GM12875 (cell line): ENCODE results near the gene SLC2A1.
A peak's percentile ranks its signal among the peaks of the same experiment; 100 is the strongest.

Source experiments
- H3K4me3 ChIP-seq: one replicate; pipeline ENCODE4 v1.5.1; 2011; ENCODE audit warnings: low read depth, low read length, control low read depth
- TF ChIP-seq, protein P1 (sequence below): IDR thresholded peaks from 2 replicates; pipeline ENCODE4 v1.5.1; 2011; ENCODE audit warnings: low read depth, mild to moderate bottlenecking, control low read depth, inconsistent platforms, low read length, moderate library complexity, borderline replicate concordance; ENCODE audit not compliant: insufficient read depth

Gene SLC2A1

DNA sequence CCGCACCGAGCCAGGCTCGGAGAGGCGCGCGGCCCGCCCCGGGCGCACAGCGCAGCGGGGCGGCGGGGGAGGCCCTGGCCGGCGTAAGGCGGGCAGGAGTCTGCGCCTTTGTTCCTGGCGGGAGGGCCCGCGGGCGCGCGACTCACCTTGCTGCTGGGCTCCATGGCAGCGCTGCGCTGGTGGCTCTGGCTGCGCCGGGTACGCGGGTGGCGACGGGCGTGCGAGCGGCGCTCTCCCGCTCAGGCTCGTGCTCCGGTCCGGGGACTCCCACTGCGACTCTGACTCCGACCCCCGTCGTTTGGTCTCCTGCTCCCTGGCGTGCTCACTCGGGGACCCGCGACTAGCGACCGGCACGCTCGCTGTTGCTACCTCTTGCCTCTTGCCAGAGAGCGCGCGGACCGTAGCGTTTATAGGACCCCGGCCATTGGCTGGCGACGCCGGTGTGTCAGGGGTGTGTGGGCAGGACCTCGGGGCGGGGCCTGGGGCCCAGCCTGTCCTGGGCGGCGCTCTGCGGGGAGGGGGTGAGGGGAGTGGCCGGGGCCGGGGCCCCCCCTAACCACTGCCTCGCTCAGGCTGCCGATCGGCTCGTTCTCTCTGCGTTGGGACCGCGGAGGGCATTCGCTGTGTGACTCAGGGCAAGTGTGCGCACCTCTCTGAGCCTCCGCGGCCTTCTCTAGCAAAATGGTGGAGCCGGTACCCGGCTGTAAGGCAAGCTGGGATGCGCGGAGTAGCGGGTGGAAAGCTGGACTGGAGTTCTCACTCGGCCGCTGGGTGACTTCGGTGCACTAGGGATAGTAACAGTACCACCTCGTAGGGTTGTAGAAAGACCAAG, at the start of gene SLC2A1:
SLC2A1 (minus strand) TSS at position 381 of the 832 bp plus-strand sequence; CDS start at position 164, 217 bp downstream.
- peak within 1 kb of the TSS; percentile 84 for H3K4me3 ChIP-seq
- TF ChIP-seq, protein P1, sequence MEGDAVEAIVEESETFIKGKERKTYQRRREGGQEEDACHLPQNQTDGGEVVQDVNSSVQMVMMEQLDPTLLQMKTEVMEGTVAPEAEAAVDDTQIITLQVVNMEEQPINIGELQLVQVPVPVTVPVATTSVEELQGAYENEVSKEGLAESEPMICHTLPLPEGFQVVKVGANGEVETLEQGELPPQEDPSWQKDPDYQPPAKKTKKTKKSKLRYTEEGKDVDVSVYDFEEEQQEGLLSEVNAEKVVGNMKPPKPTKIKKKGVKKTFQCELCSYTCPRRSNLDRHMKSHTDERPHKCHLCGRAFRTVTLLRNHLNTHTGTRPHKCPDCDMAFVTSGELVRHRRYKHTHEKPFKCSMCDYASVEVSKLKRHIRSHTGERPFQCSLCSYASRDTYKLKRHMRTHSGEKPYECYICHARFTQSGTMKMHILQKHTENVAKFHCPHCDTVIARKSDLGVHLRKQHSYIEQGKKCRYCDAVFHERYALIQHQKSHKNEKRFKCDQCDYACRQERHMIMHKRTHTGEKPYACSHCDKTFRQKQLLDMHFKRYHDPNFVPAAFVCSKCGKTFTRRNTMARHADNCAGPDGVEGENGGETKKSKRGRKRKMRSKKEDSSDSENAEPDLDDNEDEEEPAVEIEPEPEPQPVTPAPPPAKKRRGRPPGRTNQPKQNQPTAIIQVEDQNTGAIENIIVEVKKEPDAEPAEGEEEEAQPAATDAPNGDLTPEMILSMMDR: no peak

DNA sequence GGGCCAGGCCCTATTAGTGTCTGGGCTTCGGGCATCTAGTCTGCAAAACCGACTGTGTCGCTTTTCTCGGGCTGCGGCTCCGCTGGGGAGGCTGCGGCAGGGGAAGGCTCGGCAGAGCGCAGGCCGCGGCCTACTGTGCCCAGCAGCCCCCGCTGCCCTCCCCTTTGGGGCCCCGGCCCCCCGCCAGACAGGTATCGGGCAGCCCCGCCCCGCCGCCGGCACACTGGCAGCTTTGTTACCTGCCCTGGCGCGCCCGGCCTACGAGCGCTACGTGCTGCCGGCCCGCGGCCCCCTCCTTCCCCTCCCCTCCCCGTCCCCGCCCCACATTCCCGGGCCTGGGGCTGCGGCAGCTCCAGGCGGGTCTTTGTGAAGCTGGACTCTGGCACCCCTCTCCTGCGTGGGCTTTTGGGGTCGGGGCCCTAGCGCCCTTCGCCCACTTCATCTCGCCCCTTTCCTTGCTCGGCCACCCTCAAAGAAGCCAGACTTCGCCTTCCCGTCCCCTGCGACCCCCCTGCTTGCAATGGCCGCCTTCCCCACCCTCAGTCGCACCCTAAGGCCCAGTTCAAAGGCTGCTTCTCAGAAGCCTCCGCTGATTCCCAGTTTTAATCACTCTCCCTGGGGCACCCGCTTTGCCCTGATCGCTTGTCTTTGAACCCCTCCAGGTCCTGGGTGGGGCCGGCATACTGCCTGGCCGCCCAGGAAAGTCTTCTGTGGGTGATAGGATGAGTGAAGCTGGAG, 48.9 kb upstream of the SLC2A1 start:
- no peak overlapping the region for H3K4me3 ChIP-seq
- TF ChIP-seq, protein P1: no peak

DNA sequence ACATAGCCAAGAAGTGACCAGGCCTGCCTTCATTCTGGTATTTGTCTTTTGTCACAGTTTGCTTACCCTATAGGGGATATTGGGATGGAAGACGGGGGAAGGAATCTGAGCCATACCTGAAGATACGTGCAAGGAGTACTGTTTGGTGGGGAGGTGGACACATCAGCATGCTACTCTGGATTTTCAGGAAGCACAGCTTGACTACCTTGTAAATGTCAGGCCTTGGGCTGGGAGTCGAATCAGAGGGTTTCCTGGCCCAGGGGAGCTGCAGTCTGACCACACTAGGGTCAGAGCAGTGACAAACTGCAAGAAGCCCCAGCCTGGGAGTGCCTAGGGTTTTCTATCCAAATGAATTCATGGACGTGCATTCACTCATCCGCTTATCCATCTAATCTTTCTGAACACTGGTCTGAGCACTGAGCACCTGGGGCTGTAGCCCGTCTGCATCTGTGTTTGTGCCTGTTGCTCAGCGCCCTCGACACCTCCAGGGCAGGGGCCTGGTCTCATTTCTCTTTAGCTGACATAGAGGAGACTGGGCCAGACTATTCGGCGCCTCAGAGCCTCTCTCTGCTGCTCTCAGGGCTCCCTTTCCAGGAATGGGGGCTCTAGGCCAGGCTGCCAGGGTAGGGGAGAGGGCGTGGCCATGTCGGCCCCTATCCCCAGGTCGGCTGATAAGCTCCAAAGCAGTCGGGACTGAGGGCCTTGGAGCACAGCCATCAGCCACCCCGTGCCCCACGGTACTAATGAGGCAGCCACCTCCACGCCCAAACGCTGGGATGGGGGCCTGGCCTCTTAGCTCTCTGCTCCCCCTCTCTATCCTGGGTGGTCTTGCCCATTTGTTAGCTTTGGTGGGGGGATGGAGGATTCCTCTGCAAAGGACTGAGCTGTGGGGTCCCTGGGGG, 47.0 kb upstream of the SLC2A1 start:
- no peak overlapping the region for H3K4me3 ChIP-seq
- TF ChIP-seq, protein P1: no peak

DNA sequence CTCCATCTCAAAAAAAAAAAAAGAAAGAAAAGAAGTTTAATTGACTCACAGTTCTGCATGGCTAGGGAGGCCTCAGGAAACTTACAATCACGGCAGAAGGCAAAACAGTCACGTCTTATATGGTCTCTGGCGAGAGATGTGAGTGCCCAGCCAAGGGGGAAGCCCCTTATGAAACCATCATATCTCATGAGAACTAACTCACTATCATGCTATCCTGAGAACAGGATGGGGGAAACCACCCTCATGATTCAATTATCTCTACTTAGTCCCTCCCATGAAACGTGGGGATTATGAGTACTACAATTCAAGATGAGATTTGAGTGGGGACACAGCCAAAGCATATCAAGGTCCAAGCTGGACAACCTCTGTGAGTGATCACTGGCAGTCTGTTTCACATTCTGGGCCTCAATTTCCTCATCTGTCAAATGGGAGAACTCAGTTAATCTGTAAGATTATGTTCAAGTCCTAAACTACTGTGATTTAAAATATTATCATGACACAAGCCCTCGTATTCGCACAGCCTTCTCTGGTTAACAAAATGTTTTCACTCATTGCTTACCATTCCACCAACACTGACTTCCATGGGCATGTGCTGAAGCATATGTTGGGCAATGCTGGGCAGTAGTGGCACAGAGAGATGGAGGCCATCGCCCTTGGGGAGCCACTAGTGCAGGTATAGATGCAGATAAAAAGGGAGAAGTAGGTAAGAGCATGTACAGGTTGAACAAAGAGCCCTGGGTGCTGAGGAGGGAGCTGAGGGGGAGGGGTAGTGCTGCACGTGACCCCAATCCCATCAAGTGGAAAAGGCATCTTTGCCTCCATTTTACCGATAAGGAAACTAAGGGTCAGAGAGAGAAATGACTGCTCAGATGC, 46.2 kb upstream of the SLC2A1 start:
- TF ChIP-seq, protein P1: no peak
- no peak overlapping the region for H3K4me3 ChIP-seq

DNA sequence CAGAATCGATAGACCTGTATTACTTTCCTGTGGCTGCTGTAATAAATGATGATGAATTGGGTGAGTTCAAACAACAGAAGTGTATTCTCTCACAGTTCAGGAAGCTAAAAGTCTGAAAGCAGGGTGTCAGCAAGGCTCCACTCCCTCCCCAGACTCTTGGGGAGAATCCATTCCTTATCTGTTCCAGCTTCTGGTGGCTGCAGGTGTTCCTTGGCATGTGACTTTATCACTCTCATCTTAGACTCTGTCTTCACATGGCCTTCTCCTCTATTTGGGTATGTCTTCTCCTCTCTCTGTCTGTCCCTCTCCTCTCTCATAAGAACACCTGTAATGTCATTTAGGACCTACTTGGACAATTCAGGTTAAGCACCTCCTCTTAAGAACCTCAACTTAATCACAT, 44.1 kb upstream of the SLC2A1 start:
- TF ChIP-seq, protein P1: no peak
- no peak overlapping the region for H3K4me3 ChIP-seq

DNA sequence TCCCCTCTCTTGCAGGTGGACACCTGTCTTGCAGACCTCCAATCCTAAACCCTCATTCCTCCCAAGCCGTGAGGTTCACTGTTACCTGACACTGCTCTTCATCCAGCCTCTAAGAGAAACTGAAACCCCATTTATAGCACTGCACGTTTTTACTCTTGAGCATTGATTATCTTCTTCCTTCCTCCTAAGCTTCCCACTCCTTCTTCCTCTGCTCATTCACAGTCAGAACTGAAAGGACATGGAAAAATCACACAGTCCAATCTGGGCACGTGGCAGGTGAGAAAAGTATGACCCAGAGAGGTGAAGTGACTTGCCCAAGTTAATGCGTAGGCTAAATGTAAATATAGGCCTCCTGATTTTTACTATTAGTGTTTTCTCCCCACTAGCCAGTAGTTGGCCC, 43.4 kb upstream of the SLC2A1 start:
- TF ChIP-seq, protein P1: no peak

More for the DNA sequence above, 43.4 kb upstream of the SLC2A1 start:
- H3K4me3 ChIP-seq: no peak overlapping the region
